ENCODE measurements around the gene TEDC2. TPM values are rescaled to one million over a fixed set of nuclear protein-coding genes. Genes with fewer than 3 reads are reported as not detected.

The TEDC2 gene
- total and polyA plus RNA-seq, 2 of the 8 experiments (the other 6 are each of a cell fraction or from before 2014, with no cell fraction given) = 54.6 to 55.6 TPM

DNA sequence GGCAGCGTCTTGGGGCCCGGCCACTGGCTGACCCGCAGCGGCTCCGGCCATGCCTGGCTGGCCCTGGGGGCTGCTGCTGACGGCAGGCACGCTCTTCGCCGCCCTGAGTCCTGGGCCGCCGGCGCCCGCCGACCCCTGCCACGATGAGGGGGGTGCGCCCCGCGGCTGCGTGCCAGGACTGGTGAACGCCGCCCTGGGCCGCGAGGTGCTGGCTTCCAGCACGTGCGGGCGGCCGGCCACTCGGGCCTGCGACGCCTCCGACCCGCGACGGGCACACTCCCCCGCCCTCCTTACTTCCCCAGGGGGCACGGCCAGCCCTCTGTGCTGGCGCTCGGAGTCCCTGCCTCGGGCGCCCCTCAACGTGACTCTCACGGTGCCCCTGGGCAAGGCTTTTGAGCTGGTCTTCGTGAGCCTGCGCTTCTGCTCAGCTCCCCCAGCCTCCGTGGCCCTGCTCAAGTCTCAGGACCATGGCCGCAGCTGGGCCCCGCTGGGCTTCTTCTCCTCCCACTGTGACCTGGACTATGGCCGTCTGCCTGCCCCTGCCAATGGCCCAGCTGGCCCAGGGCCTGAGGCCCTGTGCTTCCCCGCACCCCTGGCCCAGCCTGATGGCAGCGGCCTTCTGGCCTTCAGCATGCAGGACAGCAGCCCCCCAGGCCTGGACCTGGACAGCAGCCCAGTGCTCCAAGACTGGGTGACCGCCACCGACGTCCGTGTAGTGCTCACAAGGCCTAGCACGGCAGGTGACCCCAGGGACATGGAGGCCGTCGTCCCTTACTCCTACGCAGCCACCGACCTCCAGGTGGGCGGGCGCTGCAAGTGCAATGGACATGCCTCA, 12.0 kb downstream of the TEDC2 start (continued):
- no peak for TF ChIP-seq HDAC2 (IDR thresholded peaks at IDR 0.05; ENCODE audit: borderline replicate concordance in 1 of 2, low read depth in 2 of 2, low read length in 2 of 2)
- peak; percentile 44 for TF ChIP-seq RNF2 (IDR thresholded peaks at IDR 0.05; ENCODE audit: borderline replicate concordance, low read depth, low read length, missing control alignments, poor library complexity, severe bottlenecking)
- no peak for TF ChIP-seq TAF7 (optimal IDR thresholded peaks at IDR 0.05; ENCODE audit: borderline replicate concordance, low read depth, low read length)
- TF ChIP-seq CHD1 (IDR thresholded peaks at IDR 0.05; ENCODE audit: low read depth, low read length) = no peak
- no peak for TF ChIP-seq MAFK (IDR thresholded peaks at IDR 0.05; ENCODE audit: low read depth, low read length)
- TF ChIP-seq EGR1 (IDR thresholded peaks at IDR 0.05; ENCODE audit: borderline replicate concordance, low read depth, low read length) = no peak
- no peak for TF ChIP-seq YY1 (IDR thresholded peaks at IDR 0.05; ENCODE audit: low read depth, low read length)
- TF ChIP-seq CBX5 (IDR thresholded peaks at IDR 0.05; ENCODE audit: low read depth, low read length) = no peak
- TF ChIP-seq, protein P1, sequence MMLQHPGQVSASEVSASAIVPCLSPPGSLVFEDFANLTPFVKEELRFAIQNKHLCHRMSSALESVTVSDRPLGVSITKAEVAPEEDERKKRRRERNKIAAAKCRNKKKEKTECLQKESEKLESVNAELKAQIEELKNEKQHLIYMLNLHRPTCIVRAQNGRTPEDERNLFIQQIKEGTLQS (IDR thresholded peaks at IDR 0.05; ENCODE audit: insufficient read depth, low read depth, low read length) = no peak
- TF ChIP-seq RXRA (IDR thresholded peaks at IDR 0.05; ENCODE audit: insufficient read depth, low read depth, low read length) = no peak
- TF ChIP-seq HDAC6 (IDR thresholded peaks at IDR 0.05; ENCODE audit: low read depth, low read length) = no peak
- TF ChIP-seq, protein P2, sequence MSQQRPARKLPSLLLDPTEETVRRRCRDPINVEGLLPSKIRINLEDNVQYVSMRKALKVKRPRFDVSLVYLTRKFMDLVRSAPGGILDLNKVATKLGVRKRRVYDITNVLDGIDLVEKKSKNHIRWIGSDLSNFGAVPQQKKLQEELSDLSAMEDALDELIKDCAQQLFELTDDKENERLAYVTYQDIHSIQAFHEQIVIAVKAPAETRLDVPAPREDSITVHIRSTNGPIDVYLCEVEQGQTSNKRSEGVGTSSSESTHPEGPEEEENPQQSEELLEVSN (IDR thresholded peaks at IDR 0.05) = peak; percentile 91
- TF ChIP-seq CEBPB (IDR thresholded peaks at IDR 0.05; ENCODE audit: low read depth, low read length) = no peak
- no peak for TF ChIP-seq CTBP2 (IDR thresholded peaks at IDR 0.05; ENCODE audit: borderline replicate concordance, insufficient read depth, insufficient read length, low read length)
- TF ChIP-seq BCL11A (IDR thresholded peaks at IDR 0.05; ENCODE audit: low read depth in 2 of 2, low read length in 2 of 2) = no peak
- TF ChIP-seq ASH2L (IDR thresholded peaks at IDR 0.05; ENCODE audit: low read length) = no peak
- TF ChIP-seq GABPA (IDR thresholded peaks at IDR 0.05; ENCODE audit: borderline replicate concordance, insufficient read depth, low read length) = no peak
- TF ChIP-seq TAF1 (IDR thresholded peaks at IDR 0.05; ENCODE audit: low read depth, low read length) = no peak
- TF ChIP-seq CHD2 (IDR thresholded peaks at IDR 0.05; ENCODE audit: low read length) = no peak
- TF ChIP-seq JUND (IDR thresholded peaks at IDR 0.05; ENCODE audit: low read length) = no peak
- TF ChIP-seq KDM5A (IDR thresholded peaks at IDR 0.05; ENCODE audit: low read length) = no peak
- TF ChIP-seq FOSL1 (IDR thresholded peaks at IDR 0.05; ENCODE audit: insufficient read depth, low read depth, low read length) = no peak
- no peak for TF ChIP-seq TEAD4 (IDR thresholded peaks at IDR 0.05; ENCODE audit: low read depth, low read length)
